H1 (cell line): ENCODE data around the gene HNRNPM.

Experiments used
- RXRA ChIP-seq: IDR thresholded peaks from 2 replicates; pipeline ENCODE4 v1.6.1; 2011; ENCODE audit warnings: low read depth, mild to moderate bottlenecking, low read length, moderate library complexity; ENCODE audit not compliant: insufficient read depth
- SP4 ChIP-seq: IDR thresholded peaks from 2 replicates; pipeline ENCODE4 v1.6.1; 2012; ENCODE audit warnings: low read length, inconsistent platforms

- TF ChIP-seq SP4 = no peak
- no peak for TF ChIP-seq RXRA
Observed at GRCh38 chr19:8488365-8488764, 43.6 kb downstream of the HNRNPM start.
